NK-92 treated with Interleukin-12 subunit alpha and Interleukin-12 subunit beta, amount 100 ng/mL, for 24 hours (cell line): ENCODE data around the gene RAD54L.
"Not testable (repeated sequence)": the region's sequence is repeated elsewhere in the genome, so short reads cannot be mapped to it uniquely, and the experiment has no call there.

ENCODE experiments used
- DNase-seq: peaks from one replicate; lab custom pipeline; 2025; lab: John Stamatoyannopoulos, UW

RAD54L gene

GRCh38 chr1:46319960-46320914 lies 72.7 kb downstream of the RAD54L start:
- not testable (repeated sequence) for DNase-seq

GRCh38 chr1:46322191-46322590 lies 74.6 kb downstream of the RAD54L start:
- DNase-seq, result not testable (repeated sequence)

GRCh38 chr1:46325285-46326076 lies 77.9 kb downstream of the RAD54L start:
- not testable (repeated sequence) for DNase-seq
